Left renal cortex interstitium (tissue), 4 donors: ENCODE measurements around the gene LCLAT1. TPM values are rescaled to one million over a fixed set of nuclear protein-coding genes. Genes with fewer than 3 reads are reported as not detected.
"Not testable (repeated sequence)": the region's sequence is repeated elsewhere in the genome, so short reads cannot be mapped to it uniquely, and the experiment has no call there.

ENCODE experiments used
- DNase-seq, 4 donors: peaks; one replicate each; pipeline ENCODE4 v3.0.0-alpha.2; 2013; ENCODE audit warnings: low read depth in 4 of 4, low spot score in 2 of 4, missing footprints in 1 of 4
- polyA plus RNA-seq, 4 donors: library from polyadenylated mRNA; unstranded; fragments of 120-200 nt; gene quantifications; one replicate each; pipeline ENCODE4 v1.2.1, GENCODE V29; 2013; ENCODE audit not compliant: insufficient read length in 4 of 4

Gene LCLAT1
- polyA plus RNA-seq, 4 donors: 17.4 to 23.5 (median 19.5) TPM

DNA sequence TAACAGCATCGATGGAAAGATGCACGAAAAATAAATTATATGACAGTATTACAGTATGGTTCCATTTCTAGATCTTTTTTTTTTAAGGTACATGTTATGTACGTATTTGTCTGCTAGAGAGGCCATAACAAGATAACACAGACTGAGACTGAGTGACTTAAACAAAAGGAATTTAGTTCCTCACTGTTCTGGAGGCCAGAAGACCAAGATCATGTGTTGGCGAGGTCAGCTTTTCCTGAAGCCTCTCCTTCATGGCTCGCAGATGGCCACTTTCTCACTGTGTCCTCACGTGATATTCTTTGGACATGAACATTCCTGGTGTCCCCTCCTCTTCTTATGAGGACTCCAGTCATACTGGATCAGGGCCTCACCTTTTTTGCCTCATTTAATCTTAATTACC is 182.8 kb downstream of the LCLAT1 start:
- DNase-seq: no peak

DNA sequence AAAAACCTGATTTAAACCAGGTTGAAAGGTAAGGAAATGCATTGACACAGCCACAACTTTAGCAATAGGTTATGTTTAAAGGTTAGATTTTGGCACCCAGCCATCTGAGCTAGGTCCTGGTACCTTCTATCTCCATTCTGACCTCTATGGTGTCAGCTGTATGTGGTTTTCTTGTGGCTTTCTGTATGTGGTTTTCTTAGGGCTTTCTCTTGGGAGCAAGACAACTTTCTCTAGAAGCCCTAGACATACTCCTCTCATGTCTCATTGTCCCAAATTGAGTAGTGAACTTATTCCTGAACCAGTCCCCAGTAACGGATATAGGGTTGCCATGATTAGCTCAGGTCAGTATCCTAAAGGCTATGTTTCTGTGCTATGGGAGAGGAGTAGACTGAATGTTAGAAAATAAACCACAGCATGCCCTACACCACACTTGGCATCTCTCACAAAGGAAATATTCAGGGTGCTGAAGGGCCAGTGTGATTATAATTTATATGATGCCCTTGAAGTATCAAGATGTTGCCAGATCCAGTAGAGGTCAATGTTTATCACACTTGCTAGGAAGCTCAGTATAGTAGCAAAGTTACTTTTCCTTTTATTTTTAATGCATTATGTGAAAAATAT is 184.1 kb downstream of the LCLAT1 start:
- DNase-seq: no peak

DNA sequence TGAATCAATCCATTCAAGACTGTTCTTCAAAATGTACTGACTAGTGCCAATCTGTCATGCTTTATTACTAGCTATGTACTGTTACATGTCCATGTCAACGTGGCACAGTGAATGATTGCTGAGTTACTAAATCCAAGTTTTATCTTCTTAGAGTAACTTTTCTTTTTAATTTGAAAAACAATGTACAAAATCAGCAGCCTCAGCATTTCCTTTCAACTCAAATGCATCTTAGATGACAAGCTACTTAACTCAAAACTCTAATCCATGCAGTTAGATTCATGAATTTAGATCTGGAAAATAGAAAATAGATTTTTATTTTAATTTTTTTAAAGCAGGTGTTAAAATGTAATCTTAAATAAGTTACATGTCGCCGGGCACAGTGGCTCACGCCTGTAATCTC is 186.0 kb downstream of the LCLAT1 start:
- DNase-seq: no peak

DNA sequence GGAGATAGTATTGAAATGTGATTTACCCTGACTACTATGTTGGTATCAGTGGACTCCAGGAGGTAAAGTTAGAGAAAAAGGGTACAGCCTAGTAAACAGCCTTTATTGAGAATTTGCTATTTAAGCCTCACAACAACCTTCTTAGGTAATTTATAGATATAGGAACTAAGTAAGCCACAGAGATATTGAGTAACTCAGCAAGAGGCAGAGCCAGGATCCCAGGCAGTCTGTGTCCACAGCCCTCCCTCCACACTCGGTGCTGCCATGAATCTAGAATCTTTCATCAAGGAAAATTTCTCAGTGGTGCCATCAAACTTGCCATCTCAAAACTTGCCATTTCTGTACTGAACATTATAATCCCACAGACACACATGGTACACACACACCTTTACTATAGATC is 189.3 kb downstream of the LCLAT1 start:
- DNase-seq: no peak

DNA sequence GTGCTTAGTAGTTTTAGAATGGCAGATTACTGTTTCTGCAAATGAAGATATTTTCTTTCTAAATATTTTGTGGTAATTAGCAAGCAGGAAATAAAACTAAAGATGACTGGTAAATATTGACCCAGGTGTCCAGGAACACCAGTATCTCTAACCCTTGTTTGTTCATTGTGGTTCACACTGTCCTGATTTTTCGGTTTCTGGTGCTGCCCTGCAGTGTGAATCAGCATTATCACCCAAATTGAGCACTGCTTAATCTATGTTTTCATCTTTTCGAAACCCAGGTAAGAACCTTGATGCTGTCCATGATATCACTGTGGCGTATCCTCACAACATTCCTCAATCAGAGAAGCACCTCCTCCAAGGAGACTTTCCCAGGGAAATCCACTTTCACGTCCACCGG is 192.8 kb downstream of the LCLAT1 start:
- DNase-seq: no peak

DNA sequence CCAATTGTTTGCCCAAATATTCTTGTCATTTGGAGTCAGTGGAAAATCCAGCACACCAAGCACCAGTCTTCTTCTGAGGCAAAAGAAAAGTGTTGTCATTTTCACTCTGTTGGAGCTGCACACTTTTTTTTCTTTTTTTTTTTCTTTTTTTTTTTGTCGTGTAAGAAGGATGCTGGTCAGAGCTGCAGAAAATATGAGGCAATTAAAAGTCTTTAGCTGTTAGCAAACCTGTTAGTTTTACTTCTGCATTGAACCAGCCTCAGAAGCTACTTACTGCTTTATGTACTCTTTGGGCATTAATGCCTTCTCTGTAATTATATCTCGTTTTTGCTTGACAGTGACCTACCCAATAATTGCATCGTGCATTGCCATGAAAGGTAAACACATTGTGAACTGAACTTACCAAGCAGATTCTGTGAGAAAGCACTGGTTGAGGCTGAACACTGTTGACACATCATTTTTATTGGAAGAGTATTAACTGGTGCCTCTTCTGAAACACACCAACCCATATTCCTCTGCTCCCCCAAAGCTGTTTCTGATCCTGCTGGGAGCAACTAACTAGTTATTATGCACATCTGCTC is 194.8 kb downstream of the LCLAT1 start:
- no peak for DNase-seq

DNA sequence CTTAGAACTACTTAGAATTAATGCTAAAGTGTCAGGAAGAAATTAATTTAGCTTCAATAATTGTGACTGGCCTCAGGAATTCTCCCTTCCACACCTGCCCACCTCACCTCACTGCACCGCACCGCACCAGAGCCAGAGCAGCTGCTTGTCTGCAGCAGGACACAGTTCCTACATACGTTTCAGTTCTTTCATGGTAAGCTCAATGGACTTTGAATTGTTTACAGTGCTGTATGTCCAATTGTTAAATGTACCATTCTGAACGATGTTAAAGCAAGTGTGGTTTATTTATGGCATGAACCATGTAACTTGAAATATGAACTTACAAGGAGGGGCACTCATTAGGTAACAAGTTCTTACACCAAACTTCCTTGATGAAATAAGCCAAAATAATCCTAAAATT is 196.0 kb downstream of the LCLAT1 start:
- DNase-seq: not testable (repeated sequence)

DNA sequence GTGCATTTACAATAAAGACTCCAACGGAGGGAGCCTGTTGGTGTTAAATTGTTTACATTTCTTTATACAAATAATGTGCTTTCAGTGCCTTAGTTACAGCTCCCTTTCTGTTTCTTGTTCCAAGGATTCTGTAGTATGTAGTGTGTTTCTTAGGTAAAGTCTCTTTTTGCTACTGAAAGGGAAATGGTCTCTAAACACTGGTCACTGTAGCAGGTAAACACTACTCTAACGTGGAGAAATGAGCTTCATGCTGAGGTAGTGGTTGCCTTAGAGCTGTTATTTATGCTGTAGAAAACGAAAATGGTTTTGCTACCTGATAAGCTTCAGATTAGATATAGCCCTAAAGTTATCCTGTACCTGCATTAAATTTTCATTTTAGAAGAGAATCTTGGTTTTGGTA is 196.6 kb downstream of the LCLAT1 start:
- DNase-seq: no peak

DNA sequence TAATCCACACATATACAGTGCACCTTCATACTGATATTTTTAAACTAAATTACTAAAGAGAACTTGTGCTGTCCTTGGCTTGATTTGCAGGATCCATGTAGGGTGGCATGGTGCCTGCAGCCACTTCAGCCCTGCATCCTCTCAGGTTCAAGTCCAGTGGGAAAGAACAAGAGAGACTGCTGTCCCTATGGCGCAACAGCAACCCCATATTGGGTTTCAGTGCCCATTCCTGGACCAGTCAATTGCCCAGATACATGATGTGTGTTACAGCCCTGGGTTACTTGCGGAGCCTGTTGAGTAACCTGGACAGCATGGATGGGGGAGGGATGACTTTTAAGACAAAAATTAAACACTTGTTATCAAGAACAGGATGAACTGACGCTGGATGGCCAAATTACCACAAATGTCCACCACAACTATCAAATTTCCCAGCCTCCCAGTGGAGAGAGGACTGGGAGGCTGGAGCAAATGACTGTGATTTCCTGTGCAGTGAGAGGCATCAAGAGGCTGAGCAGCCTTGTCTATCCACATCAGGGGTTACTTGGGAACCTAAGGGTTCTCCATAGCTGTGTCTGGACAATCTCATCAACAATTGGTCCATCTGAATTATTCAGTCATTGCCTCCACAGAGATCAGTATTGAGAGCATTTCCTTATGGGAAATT is 198.2 kb downstream of the LCLAT1 start:
- DNase-seq: no peak

DNA sequence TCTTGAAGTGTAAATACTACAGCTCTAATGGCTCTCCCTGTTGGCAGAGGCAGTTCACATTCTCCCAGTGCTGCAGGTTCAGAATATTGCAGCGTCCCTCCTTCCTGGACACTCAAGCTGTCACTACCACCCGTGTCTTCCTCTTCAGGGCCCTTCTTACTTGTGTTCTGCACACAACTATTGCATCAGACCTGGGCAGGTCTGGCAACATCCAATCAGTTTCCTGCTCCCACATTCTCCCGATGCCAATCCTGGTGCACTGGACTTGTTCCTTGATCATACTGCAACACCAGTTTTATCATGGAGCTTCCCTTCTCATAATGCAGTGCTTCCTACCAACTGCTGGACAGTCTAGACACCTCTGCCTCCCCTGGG is 198.7 kb downstream of the LCLAT1 start:
- no peak for DNase-seq

DNA sequence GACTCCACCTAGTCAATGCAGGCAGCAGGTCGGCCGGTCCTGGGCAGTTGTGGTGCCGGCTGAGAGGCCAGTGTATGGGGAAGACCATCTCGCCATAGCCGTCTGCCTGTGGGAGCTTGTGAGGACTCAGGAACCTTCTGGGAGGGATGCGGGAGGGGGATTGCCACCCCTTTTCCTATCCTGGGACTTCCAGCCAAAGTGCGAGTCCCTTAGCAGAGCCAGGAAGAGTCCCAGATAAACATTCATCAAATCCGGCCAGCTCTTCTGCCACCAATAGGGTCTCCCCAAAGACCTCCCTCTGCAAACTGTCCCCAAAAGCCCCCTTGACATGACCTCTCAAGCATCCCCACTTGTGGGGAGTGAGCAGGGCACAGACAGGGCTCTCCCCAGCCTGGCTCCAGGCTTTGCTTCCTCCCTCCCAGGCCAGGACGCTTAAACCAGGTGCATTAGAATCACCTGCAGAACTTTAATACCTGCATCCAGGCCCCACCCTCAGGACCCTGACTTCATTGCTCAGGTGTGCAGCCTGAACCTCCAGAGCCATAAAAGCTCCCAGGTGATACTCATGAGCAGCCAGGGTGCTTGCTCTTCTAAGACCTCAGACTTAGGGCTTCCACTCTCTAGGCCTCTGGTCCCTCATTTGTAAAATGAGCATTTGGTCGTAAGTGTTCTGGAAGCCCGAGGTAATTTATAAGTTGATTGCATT is 200.9 kb downstream of the LCLAT1 start:
- DNase-seq: no peak

DNA sequence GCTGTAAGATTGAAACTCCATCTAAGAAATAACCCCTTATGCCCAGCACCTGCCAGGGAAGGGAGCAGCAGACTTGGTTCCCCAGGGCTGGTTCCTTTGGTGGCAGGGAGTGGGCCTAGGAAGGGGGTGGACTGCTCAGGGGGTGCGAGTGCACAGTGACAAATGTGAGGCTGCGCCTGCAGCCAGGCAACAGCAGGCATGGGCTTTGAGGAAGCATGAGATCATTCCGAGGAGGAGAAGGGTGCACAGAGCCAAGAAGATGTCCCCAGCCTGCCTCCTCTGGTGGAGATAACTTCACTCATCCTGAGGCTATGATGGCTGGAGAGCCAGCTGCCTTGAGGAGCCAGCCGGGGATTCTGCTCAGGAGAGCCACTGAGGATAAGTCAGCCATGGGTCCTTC is 202.2 kb downstream of the LCLAT1 start:
- no peak for DNase-seq

DNA sequence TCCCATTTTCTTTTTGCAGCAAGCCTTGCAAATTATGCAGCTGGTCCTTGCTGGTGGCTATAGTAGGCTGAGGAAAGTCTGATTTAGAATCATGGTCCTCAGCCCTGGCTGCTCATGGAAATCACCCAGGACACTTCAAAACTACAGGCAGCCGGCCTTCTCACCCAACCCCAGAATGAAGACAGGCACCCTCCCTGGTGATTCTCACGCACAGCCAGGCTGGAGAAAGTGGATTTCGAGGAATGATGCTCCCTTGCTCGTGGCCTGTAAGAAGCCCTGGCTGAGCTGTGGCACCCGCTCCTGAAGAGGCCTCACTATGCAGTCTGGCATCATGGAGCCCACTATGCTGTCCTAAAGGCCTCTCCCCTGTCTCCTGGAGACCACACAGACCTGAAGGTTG is 202.8 kb downstream of the LCLAT1 start:
- DNase-seq: no peak

DNA sequence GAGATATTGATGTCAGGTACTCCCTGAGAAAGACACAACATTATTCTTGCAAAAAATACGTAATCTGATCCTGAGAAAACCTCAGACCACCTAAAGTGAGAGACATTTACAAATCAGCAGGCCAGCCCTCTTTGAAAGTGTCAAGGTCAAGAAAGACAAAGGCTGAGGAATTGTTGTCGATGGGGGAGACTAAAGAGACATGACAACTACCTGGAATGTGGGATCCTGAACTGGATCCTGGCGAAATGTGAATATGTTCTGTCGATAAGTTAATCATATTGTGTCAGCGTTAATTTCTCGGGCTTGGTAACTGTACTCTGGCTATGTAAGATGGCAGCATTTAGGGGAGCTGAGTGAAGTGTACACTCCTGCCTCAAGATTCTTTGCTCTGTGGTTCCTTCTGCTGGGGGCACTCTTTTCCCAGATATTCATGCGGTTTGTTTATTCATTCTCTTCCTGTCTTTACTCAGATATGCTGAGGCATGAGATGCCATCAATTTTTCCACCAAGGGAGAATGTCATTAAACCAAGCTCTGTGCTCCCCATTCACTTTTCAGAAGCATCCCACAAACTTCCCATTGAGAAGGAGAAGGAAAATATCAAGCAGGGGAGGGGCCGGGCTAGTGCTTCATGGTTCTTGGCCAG is 205.3 kb downstream of the LCLAT1 start:
- DNase-seq: no peak

DNA sequence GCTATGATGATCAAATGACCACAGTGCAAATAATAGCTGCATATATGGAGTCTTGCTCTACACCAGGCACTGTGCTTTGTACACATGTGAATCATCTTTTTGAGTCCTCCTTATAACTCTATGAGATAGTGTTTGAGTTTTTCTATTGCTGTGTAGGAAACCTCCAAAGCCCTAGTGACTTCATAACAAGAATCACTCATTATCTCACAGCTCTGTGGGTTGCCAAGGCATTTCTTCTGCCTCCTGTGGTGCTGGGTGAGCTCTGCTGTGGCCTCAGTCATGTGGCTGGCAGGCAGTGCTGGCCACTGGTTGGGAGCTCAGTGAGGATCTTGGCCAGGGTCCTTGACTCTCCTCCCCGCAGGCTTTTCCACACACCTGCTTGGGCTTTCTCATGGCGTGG is 206.8 kb downstream of the LCLAT1 start:
- no peak for DNase-seq

DNA sequence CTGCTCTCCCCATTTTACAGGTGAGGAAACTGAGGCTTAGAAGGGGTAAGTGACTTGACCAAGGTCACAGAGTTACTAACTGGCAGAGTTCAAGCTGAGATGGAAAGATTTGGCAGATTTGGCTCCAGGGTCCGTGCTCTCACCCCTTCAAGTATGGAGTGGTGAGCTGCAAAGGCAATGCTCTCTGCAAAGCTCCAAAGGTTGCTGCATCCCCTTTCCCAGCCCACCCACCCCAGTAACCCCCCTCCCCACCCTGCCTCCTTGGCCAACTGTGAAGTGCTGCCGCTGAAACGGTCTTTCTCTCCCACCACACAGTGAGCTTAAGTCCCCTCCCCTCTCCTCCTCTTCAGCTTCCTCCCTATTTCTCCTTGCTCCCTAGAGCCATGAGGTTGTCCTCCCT is 207.4 kb downstream of the LCLAT1 start:
- DNase-seq: no peak

DNA sequence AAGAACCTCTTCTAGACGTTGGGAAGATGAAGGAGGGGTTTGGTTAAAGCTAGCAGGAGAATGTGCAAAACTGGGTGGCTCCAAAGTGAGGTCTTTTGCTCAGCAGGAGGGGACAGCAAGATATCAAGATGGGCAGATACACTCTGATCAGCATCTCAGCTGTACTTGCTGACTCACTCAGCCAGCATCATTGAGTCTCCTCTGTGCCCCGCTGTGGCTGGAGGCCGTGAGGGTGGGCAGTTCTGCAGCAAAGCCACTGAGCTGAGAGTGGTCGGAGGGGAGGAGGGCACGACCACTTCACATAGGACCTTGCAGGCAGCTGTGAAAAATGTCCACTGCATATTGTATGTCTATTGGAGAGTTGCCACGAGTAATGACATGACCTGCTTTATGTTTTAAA is 208.2 kb downstream of the LCLAT1 start:
- DNase-seq: no peak

DNA sequence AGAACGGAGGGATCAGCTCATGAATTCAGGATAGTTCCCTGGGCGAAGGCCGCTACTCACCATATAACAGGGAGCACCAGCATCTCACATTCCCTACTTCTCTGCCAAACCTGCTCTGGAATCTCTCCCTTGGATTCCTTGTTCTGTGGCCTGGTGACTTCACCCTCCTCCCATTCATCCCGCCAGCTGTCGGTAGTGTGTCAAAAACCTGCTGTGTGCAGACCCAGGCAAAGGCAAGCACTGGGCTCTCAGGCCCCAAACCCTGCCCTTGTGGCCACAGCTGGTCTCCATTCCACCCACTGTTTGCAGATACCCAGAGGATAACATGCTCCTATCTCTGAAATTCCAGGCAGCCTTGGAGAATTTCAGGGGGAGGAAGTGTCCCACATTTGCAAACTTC is 208.6 kb downstream of the LCLAT1 start:
- DNase-seq: no peak

DNA sequence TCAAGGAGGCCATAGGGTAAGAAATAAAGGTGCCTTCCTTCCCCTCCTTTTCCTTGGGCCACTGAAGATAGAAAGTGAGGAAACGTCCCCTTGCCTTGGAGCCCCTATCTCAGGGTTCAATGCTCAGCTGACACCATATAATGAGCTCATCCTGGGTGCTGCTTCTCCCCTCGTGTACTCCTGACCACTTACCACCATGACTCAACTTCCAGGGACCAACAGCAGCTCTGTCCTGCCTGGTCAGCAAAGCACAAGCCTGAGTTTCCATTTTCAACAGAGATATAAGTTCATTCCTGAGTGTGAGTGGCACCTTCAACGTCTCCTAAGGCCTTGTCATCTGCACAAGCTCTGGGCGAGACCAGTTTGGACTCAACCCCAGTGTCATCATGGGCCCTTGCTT is 209.0 kb downstream of the LCLAT1 start:
- DNase-seq: no peak

DNA sequence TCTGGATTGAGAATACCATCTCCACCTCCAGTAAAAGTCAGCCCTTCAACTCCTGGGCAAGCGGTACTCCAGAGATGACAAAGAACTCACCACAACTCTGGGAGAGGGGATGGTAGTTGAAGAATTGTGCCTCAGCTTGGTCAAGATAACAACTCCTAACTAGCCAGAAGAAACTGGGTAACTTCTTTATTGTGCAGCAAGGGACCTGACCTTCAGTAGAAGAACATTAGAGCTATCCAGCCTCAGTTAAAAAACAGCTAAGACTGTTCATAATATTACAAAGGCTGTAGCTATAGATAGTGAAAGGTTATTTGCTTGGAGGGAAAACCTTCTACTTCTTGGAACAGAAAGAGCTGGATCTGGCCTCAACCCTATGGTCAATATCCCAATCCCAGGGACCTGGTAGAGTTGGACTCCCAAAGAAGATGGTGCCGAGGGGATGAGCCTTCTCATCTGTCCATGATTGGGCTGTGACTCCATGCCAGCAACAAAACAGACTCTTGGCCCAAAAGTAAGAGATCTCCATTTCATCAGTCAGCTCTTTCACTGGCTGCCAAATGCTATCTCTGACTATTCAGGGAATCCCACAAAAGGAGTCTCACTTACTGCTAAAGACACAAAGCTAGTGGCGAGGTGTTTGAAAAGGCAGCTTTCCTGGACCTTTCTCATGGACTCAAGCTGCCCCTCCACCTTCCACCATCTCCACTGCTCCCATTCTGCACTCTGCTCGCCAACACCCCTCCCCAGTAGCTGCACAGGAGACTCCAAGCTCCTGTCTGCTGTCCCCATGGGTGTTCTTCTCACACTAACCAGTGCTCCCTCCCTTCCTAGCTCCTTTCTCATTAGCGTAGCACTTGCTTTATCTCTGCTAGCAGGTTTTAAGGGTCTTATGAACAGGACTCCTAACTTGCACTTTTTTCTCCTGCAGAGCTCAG is 214.4 kb downstream of the LCLAT1 start:
- DNase-seq: no peak
